GM13976 (cell line): ENCODE results near the gene CRIP2.

Source experiments
- DNase-seq: peaks from one replicate; pipeline ENCODE4 v3.0.0; 2012; ENCODE audit warnings: low spot score
- in situ Hi-C: fragments of 300-500 bp; cut with MboI; formaldehyde crosslinking; loops from one replicate; pipeline ENCODE4 v1.12.0; 2022; ENCODE audit warnings: low sequenced_read_pairs, mixed read lengths, inconsistent platforms; ENCODE audit not compliant: unreplicated experiment
- TF ChIP-seq, protein P1 (sequence below): IDR thresholded peaks from 2 replicates; pipeline ENCODE4 v1.5.1; 2012; ENCODE audit warnings: borderline replicate concordance, mild to moderate bottlenecking; ENCODE audit not compliant: insufficient read depth; ENCODE audit errors: extremely low read depth, missing control alignments, control extremely low read depth

Gene CRIP2

GRCh38 chr14:105528586-105529318 is 54.1 kb downstream of the CRIP2 start:
- TF ChIP-seq, protein P1, sequence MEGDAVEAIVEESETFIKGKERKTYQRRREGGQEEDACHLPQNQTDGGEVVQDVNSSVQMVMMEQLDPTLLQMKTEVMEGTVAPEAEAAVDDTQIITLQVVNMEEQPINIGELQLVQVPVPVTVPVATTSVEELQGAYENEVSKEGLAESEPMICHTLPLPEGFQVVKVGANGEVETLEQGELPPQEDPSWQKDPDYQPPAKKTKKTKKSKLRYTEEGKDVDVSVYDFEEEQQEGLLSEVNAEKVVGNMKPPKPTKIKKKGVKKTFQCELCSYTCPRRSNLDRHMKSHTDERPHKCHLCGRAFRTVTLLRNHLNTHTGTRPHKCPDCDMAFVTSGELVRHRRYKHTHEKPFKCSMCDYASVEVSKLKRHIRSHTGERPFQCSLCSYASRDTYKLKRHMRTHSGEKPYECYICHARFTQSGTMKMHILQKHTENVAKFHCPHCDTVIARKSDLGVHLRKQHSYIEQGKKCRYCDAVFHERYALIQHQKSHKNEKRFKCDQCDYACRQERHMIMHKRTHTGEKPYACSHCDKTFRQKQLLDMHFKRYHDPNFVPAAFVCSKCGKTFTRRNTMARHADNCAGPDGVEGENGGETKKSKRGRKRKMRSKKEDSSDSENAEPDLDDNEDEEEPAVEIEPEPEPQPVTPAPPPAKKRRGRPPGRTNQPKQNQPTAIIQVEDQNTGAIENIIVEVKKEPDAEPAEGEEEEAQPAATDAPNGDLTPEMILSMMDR, result no peak
- in situ Hi-C loops, result no loop called here
- DNase-seq, result no peak

DNA sequence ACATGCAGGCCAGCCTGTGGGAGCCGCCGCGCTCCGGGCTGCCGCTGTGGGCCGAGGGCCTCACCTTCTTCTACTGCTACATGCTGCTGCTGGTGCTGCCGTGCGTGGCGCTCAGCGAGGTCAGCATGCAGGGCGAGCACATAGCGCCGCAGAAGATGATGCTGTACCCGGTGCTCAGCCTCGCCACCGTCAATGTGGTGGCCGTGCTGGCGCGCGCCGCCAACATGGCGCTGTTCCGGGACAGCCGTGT is 54.6 kb downstream of the CRIP2 start:
- in situ Hi-C loops, result no loop called here
- DNase-seq, result no peak
- TF ChIP-seq, protein P1, result no peak
